Sigmoid colon (tissue), 7 donors: Measurements from ENCODE around the gene COPB1. TPM values are rescaled to one million over a fixed set of nuclear protein-coding genes. Genes with fewer than 3 reads are reported as not detected.
"Not testable (repeated sequence)": the region's sequence is repeated elsewhere in the genome, so short reads cannot be mapped to it uniquely, and the experiment has no call there.

Source experiments
- DNase-seq: peaks from one replicate; pipeline ENCODE4 v3.0.0-alpha.2; 2019
- H3K27ac ChIP-seq, 4 donors: fragments of 200-600 bp; sonication (generic); one replicate each; pipeline ENCODE4 v1.5.1; 2016 to 2019; ENCODE audit warnings: mild to moderate bottlenecking in 1 of 4
- H3K27me3 ChIP-seq, 3 donors: fragments of 200-600 bp; sonication (generic); one replicate each; pipeline ENCODE4 v1.5.1; 2019; ENCODE audit warnings: mild to moderate bottlenecking in 1 of 3
- H3K36me3 ChIP-seq, 4 donors: fragments of 200-600 bp; sonication (generic); one replicate each; pipeline ENCODE4 v1.5.1; 2016 to 2019
- H3K4me1 ChIP-seq, 4 donors: fragments of 200-600 bp; sonication (generic); one replicate each; pipeline ENCODE4 v1.5.1; 2017 to 2019
- H3K4me3 ChIP-seq, 4 donors: fragments of 200-600 bp; sonication (generic); one replicate each; pipeline ENCODE4 v1.5.1; 2017 to 2019; ENCODE audit warnings: mild to moderate bottlenecking in 2 of 4, moderate library complexity in 1 of 4
- H3K9me3 ChIP-seq, 4 donors: fragments of 200-600 bp in 3 of 4; sonication (generic) in 3 of 4; one replicate each; pipeline versions ENCODE4 v1.5.1 to v1.6.1; 2013 to 2019
- CTCF ChIP-seq, 4 experiments: fragments of 450-650 bp in 3 of 4; fragments of 200-600 bp in 1 of 4; IDR thresholded peaks; one replicate each; pipeline ENCODE4 v1.5.1; 2016 to 2019; ENCODE audit warnings: antibody characterized with exemption in 4 of 4, mild to moderate bottlenecking in 3 of 4, moderate library complexity in 2 of 4
- EP300 ChIP-seq, 4 donors: sonication (generic); formaldehyde crosslinking; IDR thresholded peaks; one replicate each; pipeline ENCODE4 v1.6.1; 2017; ENCODE audit warnings: antibody characterized with exemption in 4 of 4
- POLR2A ChIP-seq, 2 donors: fragments of 450-650 bp; IDR thresholded peaks; one replicate each; pipeline ENCODE4 v1.6.1; 2016; ENCODE audit warnings: antibody characterized with exemption in 2 of 2, mild to moderate bottlenecking in 2 of 2, moderate library complexity in 2 of 2
- POLR2AphosphoS5 ChIP-seq, 4 donors: sonication (generic); formaldehyde crosslinking; IDR thresholded peaks; one replicate each; pipeline ENCODE4 v1.6.1; 2017; ENCODE audit warnings: antibody characterized with exemption in 4 of 4
- whole genome bisulfite sequencing, 2 donors: extraction: QIAGEN DNeasy Blood & Tissue Kit; methylation state at CpG; one replicate each; pipeline ENCODE4 v1.1.7; 2013; 5-methylcytosine and 5-hydroxymethylcytosine counted together
- intact Hi-C: fragments of 100-400 bp; cut with DNase I; formaldehyde crosslinking; loops from one replicate; pipeline ENCODE4 v1.15.1; 2023
- polyA plus RNA-seq, 3 donors: library from polyadenylated mRNA; stranded (reverse); fragments of 200-250 nt; gene quantifications; one replicate each; pipeline ENCODE4 v1.2.3, GENCODE V29; 2013
- total RNA-seq, 4 donors: library from RNA; depleted of rRNA; stranded (reverse); fragments of >200 nt; gene quantifications; one replicate each; pipeline ENCODE4 v1.1.0, GENCODE V29; 2016
- donor health status: healthy with polysubstance abuse.
- donor health status: Bipolar disorder and iron deficiency.
- donor health status: healthy.

COPB1 gene
- total and polyA plus RNA-seq, 7 donors, result 54.6 to 103 (median 70.2) TPM

GRCh38 chr11:14538271-14538925 lies 38.8 kb upstream of the COPB1 start:
- 65 to 77% methylated on average over 6 of the region's 6 CpGs for WGBS, 2 donors
- intact Hi-C loops, result loop anchor here (1.0 to 10.0 kb wide), 3 partner anchors 106 to 354 kb away; partner anchors contain the start of gene CYP2R1
- H3K27ac ChIP-seq, result peak overlapping the region; percentile 47 to 73 (median 65)

GRCh38 chr11:14537134-14537599 lies 37.6 kb upstream of the COPB1 start:
- Histone ChIP-seq H3K4me3 (no peak overlapping the region), H3K36me3 (no peaks in the 10 kb centered on the region), H3K27ac (peak overlapping the region in 3 of 4 donors; percentile 57 to 73 (median 73)), H3K27me3 (no peaks in the 10 kb centered on the region), H3K4me1 (peaks cover 0 to 49% (median 46%) of the 10 kb centered on the region in 4 donors), H3K9me3 (no peaks in the 10 kb centered on the region)
- no peak for DNase-seq
- WGBS, 2 donors, result 3 to 8% methylated on average over 5 of the region's 5 CpGs
- TF ChIP-seq EP300 (IDR thresholded peaks at IDR 0.05), result no peak
- no peak for TF ChIP-seq POLR2AphosphoS5 (IDR thresholded peaks at IDR 0.05)
- TF ChIP-seq POLR2A (IDR thresholded peaks at IDR 0.05), result no peak
- TF ChIP-seq CTCF (IDR thresholded peaks at IDR 0.05), result peak; percentile 55 to 84 (median 72)
- intact Hi-C loops, result loop anchor here (1.0 to 10.0 kb wide), 3 partner anchors 238 to 368 kb away; partner anchors contain the start of gene CYP2R1

More at GRCh38 chr11:14538271-14538925, 38.8 kb upstream of the COPB1 start:
- H3K4me1 ChIP-seq, result peaks cover 0 to 61% (median 58%) of the 10 kb centered on the region in 4 donors
- TF ChIP-seq EP300 (IDR thresholded peaks at IDR 0.05) (no peak), POLR2A (IDR thresholded peaks at IDR 0.05) (no peak), POLR2AphosphoS5 (IDR thresholded peaks at IDR 0.05) (no peak), CTCF (IDR thresholded peaks at IDR 0.05) (no peak)
- no peak overlapping the region for H3K4me3 ChIP-seq
- H3K36me3 ChIP-seq, result no peaks in the 10 kb centered on the region
- H3K27me3 ChIP-seq, result no peaks in the 10 kb centered on the region
- DNase-seq, result no peak
- no peaks in the 10 kb centered on the region for H3K9me3 ChIP-seq

- H3K4me1 ChIP-seq, result peaks cover 0 to 30% (median 27%) of the 10 kb centered on the region in 4 donors
- not testable (repeated sequence) for DNase-seq, H3K27me3 ChIP-seq, H3K4me3 ChIP-seq, H3K36me3 ChIP-seq, H3K9me3 ChIP-seq, H3K27ac ChIP-seq
- intact Hi-C loops, result loop anchor here (5.0 to 10.0 kb wide), 2 partner anchors 240 to 357 kb away; partner anchors contain the start of gene CYP2R1
- WGBS, 2 donors, result 91 to 93% methylated on average over 4 of the region's 4 CpGs
Observed at GRCh38 chr11:14535166-14535565, 35.6 kb upstream of the COPB1 start.

- no peaks in the 10 kb centered on the region for H3K36me3 ChIP-seq
- intact Hi-C loops, result loop anchor here (10.0 kb wide), 1 partner anchor 245 kb away; no protein-coding TSS in a partner anchor
- no peak overlapping the region for H3K27ac ChIP-seq
- 94 to 96% methylated on average over 2 of the region's 2 CpGs for WGBS, 2 donors
- no peaks in the 10 kb centered on the region for H3K9me3 ChIP-seq
- no peaks in the 10 kb centered on the region for H3K27me3 ChIP-seq
- DNase-seq, result no peak
- no peak overlapping the region for H3K4me3 ChIP-seq
- TF ChIP-seq POLR2AphosphoS5 (IDR thresholded peaks at IDR 0.05) (no peak), POLR2A (IDR thresholded peaks at IDR 0.05) (no peak), CTCF (IDR thresholded peaks at IDR 0.05) (no peak), EP300 (IDR thresholded peaks at IDR 0.05) (no peak)
- no peaks in the 10 kb centered on the region for H3K4me1 ChIP-seq
Observed at GRCh38 chr11:14529951-14530350, 30.3 kb upstream of the COPB1 start.

- no peaks in the 10 kb centered on the region for H3K9me3 ChIP-seq
- no peak for DNase-seq
- no peaks in the 10 kb centered on the region for H3K27me3 ChIP-seq
- no peak for TF ChIP-seq POLR2A (IDR thresholded peaks at IDR 0.05)
- no peak for TF ChIP-seq EP300 (IDR thresholded peaks at IDR 0.05)
- no peak overlapping the region for H3K27ac ChIP-seq
- no peaks in the 10 kb centered on the region for H3K4me1 ChIP-seq
- intact Hi-C loops, result no loop called here
- no peaks in the 10 kb centered on the region for H3K36me3 ChIP-seq
- WGBS, 2 donors, result 85 to 91% methylated on average over 3 of the region's 3 CpGs
- no peak overlapping the region for H3K4me3 ChIP-seq
Observed at GRCh38 chr11:14529321-14529720, 29.7 kb upstream of the COPB1 start.
